Mesenteric fat pad (tissue), 1 donor: ENCODE data around the gene ARMCX5. TPM values are rescaled to one million over a fixed set of nuclear protein-coding genes. Genes with fewer than 3 reads are reported as not detected.

Experiments
- DNase-seq: peaks from one replicate; pipeline ENCODE4 v3.0.0-alpha.2; 2020; ENCODE audit warnings: low spot score
- long read RNA-seq: library from polyadenylated mRNA; unstranded; transcript quantifications from one replicate; pipeline ENCODE4 v2.0.0, GENCODE V29; 2020
- total RNA-seq: library from RNA; stranded (reverse); fragmentation: NEBNext Ultra II Directional; extraction: Animal tissue kit (Norgen Biotek cat#: 25700); gene quantifications from one replicate; pipeline ENCODE4 v1.2.1, GENCODE V29; 2021
- donor health status: DM: yes; HTN: yes; CAD: no.

ARMCX5 gene
- 6.7 TPM for total RNA-seq
- long read RNA-seq, partial matches to known transcripts, result 0 of 12 reads
- long read RNA-seq, other reads (novel, unspliced or antisense), result 7 of 12 reads

- peak; percentile 82 for DNase-seq
Measured at GRCh38 chrX:102599084-102599950, at the start of gene ARMCX5. TSS of gene ARMCX5 (plus strand) at chrX:102599515. CDS start at chrX:102602142, 2,627 bp downstream.

- no peak for DNase-seq
Measured at GRCh38 chrX:102558607-102559006, 40.7 kb upstream of the ARMCX5 start.

GRCh38 chrX:102560423-102561068 is 38.8 kb upstream of the ARMCX5 start:
- no peak for DNase-seq

DNA sequence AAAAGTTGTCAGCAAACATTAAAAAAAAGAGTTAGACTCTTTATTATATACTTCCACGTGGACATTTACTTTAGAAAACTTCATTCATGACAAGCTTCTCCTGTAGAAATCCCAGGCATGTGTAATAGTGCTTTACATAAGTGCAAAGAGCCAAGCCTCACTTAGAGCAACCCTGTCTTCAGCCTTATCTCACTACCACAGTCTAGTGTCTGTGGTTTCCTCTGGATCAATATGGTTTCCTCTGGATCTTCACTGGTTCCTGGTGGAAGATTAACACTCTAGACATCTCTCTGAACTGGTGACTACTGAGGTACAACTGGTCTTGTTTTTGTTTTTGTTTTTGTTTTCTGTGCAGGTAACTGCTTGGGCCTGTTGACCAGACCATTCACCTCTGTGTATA is 18.4 kb upstream of the ARMCX5 start:
- no peak for DNase-seq

GRCh38 chrX:102593367-102593766 is 5.9 kb upstream of the ARMCX5 start:
- no peak for DNase-seq

- DNase-seq, result no peak
Measured at GRCh38 chrX:102599951-102600579, 750 bp downstream of the ARMCX5 start.

- DNase-seq, result no peak
Measured at GRCh38 chrX:102604327-102604726, 5.0 kb downstream of the ARMCX5 start.

GRCh38 chrX:102606115-102606514 is 6.8 kb downstream of the ARMCX5 start:
- no peak for DNase-seq

DNA sequence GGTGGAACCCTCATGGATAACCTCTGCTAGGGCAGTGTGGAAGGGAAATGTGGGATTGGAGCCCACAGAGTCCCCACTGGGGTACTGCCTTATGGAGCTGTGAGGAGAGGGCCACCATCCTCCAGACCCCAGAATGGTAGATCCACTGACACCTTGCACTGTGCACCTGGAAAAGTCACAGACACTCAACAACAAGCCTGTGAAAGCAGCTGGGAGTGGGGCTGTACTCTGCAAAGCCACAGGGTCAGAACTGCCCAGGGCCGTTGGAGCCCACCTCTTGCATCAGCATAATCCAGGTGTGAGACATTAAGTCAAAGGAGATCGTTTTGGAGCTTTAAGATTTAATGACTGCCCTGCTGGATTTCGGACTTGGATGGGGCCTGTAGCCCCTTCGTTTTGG is 11.6 kb downstream of the ARMCX5 start:
- DNase-seq, result peak; percentile 81

DNA sequence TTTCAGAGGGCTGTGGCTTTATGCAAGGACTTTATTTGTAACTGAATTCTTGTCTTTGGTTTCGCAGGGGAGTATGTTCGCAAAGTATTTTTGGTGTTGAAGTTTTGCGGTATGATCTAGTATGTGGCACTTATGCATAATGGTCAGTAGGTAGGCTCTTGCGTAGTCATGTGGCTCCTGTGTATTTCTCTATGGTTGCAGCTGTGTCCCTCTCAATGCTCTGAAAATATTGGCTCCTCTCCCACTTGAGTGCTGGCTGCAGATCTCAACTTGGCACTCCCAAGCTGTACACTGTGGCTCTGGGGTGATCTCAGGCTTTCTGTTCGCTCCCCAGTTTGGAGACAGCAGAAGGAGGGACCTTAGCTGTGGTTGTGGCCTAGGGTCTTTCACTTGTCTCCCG is 24.8 kb downstream of the ARMCX5 start:
- no peak for DNase-seq

DNA sequence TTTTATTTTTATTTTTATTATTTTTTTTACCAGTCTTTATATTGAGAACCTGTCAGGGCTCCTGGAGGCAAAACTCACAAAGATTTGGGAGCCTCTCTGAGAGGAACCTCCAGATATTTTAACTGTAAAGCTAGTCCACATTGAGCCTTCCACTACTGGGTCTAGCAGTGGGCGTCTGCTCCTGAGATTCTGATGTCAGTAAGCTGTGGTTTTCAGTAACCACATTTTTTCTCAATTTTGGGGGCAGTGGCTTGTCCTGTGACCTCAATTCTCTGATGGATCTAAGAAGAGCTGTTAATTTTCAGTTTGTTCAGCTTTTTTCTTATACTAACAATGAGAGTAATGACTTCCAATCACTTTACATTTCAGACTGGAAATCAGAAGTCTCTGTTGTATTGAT is 28.3 kb downstream of the ARMCX5 start:
- DNase-seq, result no peak

DNA sequence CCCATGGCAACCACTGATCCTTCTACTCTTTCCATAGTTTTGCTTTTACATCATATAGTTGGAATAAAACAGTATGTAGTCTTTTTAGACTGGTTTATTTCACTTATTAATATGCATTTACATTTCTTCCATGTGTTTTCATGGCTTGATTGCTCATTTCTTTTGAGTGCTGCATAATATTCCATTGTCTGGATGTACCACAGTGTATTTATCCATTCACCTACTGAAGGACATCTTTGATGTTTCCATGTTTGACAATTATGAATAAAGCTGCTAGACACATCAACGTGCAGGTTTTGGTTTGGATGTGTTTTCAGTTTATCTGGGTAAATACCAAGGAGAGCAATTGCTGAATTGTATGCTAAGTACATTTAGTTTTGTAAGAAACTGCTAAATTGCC is 38.2 kb downstream of the ARMCX5 start:
- no peak for DNase-seq

- DNase-seq, result no peak
Measured at GRCh38 chrX:102650903-102651241, 51.6 kb downstream of the ARMCX5 start.

GRCh38 chrX:102651242-102652011 is 52.1 kb downstream of the ARMCX5 start, which contains the start of gene GPRASP1:
TSS of gene GPRASP1 (plus strand) at chrX:102651483. CDS start at chrX:102653914, 2,431 bp downstream.
- DNase-seq, result no peak

GRCh38 chrX:102652031-102652688 is 52.8 kb downstream of the ARMCX5 start:
- no peak for DNase-seq

Other genes starting within 250 kb of the ARMCX5 start
- gene NXF2B, start 159.5 kb upstream of the ARMCX5 start, total RNA-seq, result not detected
- gene TCP11X2, start 127.7 kb upstream of the ARMCX5 start, total RNA-seq, result not detected
- not detected for gene TMSB15A, start 82.8 kb upstream of the ARMCX5 start, total RNA-seq
- gene GPRASP1, start 52.0 kb downstream of the ARMCX5 start, total RNA-seq, result 4.0 TPM
- gene GPRASP2, start 112.9 kb downstream of the ARMCX5 start, total RNA-seq, result 5.5 TPM
- 4.6 TPM for gene GPRASP3, start 121.2 kb downstream of the ARMCX5 start, total RNA-seq